ENCODE results near the gene NETO1. TPM values are rescaled to one million over a fixed set of nuclear protein-coding genes. Genes with fewer than 3 reads are reported as not detected.

Gene NETO1
- total RNA-seq, 1 donor from 2014 or later: not detected

DNA sequence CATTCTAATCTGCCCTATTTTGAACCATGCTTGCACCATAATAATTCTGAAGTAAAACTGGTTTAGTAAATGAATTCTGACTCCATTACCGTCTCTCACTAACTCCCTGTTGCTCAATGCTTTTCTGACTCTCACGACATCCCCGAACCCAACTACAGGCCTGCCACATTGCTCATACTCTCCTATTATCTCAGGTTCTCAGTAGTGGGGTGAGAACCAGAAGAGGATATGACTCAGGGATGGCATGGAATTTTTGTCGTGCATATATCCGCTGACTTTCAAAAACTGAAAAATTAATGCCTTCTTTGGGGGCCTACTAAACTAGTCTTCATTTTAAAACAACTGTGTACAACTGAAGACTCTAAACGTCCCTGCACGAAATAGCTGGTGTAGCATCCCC, 34.3 kb downstream of the NETO1 start:
- Mint-ChIP-seq H3K27ac (ENCODE audit: unreplicated experiment) (no peak overlapping the region), H3K27me3 (ENCODE audit: unreplicated experiment) (no peaks in the 10 kb centered on the region), H3K4me1 (ENCODE audit: unreplicated experiment) (no peaks in the 10 kb centered on the region), H3K9me3 (ENCODE audit: unreplicated experiment) (peaks cover 6% of the 10 kb centered on the region), H3K36me3 (ENCODE audit: unreplicated experiment) (no peaks in the 10 kb centered on the region), H3K4me3 (ENCODE audit: unreplicated experiment) (no peak overlapping the region)
- no peak for DNase-seq (ENCODE audit: extremely low spot score, unreplicated experiment)
- TF ChIP-seq, protein P1, sequence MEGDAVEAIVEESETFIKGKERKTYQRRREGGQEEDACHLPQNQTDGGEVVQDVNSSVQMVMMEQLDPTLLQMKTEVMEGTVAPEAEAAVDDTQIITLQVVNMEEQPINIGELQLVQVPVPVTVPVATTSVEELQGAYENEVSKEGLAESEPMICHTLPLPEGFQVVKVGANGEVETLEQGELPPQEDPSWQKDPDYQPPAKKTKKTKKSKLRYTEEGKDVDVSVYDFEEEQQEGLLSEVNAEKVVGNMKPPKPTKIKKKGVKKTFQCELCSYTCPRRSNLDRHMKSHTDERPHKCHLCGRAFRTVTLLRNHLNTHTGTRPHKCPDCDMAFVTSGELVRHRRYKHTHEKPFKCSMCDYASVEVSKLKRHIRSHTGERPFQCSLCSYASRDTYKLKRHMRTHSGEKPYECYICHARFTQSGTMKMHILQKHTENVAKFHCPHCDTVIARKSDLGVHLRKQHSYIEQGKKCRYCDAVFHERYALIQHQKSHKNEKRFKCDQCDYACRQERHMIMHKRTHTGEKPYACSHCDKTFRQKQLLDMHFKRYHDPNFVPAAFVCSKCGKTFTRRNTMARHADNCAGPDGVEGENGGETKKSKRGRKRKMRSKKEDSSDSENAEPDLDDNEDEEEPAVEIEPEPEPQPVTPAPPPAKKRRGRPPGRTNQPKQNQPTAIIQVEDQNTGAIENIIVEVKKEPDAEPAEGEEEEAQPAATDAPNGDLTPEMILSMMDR (IDR thresholded peaks at IDR 0.05): no peak

DNA sequence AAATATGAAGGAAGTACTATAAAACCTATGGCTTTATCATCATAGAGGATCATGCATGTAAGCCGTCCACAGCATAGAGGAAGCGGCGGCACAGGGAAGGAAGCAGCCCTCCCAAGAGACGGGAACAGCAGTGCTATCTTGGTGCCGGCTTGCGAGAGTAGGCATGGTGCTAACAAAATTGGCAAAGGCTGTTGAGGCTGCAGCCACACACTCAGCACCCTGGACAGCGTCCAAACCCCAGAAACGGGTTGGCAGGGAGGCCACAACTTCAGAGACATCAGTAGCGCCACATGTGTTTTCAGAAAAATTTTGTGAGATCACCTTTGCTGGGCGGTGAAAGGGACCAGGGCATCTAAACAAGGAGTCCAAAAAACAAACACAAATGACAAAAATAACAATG, 37.7 kb downstream of the NETO1 start:
- H3K36me3 Mint-ChIP-seq (ENCODE audit: unreplicated experiment): no peaks in the 10 kb centered on the region
- H3K4me1 Mint-ChIP-seq (ENCODE audit: unreplicated experiment): no peaks in the 10 kb centered on the region
- H3K27ac Mint-ChIP-seq (ENCODE audit: unreplicated experiment): no peak overlapping the region
- TF ChIP-seq, protein P1 (IDR thresholded peaks at IDR 0.05): no peak
- no peaks in the 10 kb centered on the region for H3K27me3 Mint-ChIP-seq (ENCODE audit: unreplicated experiment)
- H3K9me3 Mint-ChIP-seq (ENCODE audit: unreplicated experiment): no peaks in the 10 kb centered on the region
- no peak for DNase-seq (ENCODE audit: extremely low spot score, unreplicated experiment)
- H3K4me3 Mint-ChIP-seq (ENCODE audit: unreplicated experiment): no peak overlapping the region

DNA sequence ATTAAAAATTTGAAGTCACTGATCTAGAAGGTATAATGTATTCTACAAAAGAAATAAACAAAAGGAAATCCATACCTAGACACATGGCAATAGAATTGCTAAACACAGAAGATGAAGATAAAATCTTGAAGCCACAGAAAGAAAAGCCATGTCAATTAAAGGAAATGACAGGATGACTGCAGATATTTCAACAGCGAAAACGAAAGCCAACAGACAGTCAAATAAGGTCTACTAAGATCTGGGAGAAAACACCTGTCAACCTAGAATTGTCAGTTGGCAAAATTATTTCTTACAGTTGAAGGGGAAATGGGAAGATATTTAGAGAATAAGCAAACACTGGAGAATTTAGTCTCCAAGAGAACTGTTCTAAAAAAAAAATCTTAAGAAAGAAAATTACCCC, 39.2 kb downstream of the NETO1 start:
- Mint-ChIP-seq H3K27me3 (ENCODE audit: unreplicated experiment) (no peaks in the 10 kb centered on the region), H3K4me1 (ENCODE audit: unreplicated experiment) (no peaks in the 10 kb centered on the region), H3K4me3 (ENCODE audit: unreplicated experiment) (no peak overlapping the region), H3K27ac (ENCODE audit: unreplicated experiment) (no peak overlapping the region), H3K36me3 (ENCODE audit: unreplicated experiment) (no peaks in the 10 kb centered on the region), H3K9me3 (ENCODE audit: unreplicated experiment) (no peaks in the 10 kb centered on the region)
- DNase-seq (ENCODE audit: extremely low spot score, unreplicated experiment): no peak
- TF ChIP-seq, protein P1 (IDR thresholded peaks at IDR 0.05): no peak

DNA sequence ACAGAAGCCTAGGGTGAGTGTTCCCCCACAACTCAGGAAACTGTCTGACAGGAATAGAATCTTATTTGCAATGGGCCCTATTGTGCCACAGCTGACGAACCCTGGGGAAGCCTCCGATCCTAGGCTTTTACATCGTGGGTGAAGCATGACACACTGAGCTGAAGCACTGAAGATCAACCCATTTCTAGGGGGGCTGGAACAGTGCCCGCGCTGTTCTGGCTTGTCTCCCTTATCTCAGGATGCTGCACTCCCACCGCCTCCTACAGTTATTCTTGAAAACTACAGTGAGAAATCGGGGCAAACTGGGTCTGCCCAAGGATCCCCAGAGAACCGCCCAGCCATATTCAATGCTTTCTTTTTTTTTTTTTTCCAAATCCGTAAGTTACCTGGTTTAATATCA, 41.1 kb downstream of the NETO1 start:
- peaks cover 4% of the 10 kb centered on the region for H3K9me3 Mint-ChIP-seq (ENCODE audit: unreplicated experiment)
- no peaks in the 10 kb centered on the region for H3K36me3 Mint-ChIP-seq (ENCODE audit: unreplicated experiment)
- H3K4me1 Mint-ChIP-seq (ENCODE audit: unreplicated experiment): no peaks in the 10 kb centered on the region
- TF ChIP-seq, protein P1 (IDR thresholded peaks at IDR 0.05): no peak
- no peak overlapping the region for H3K4me3 Mint-ChIP-seq (ENCODE audit: unreplicated experiment)
- H3K27me3 Mint-ChIP-seq (ENCODE audit: unreplicated experiment): no peaks in the 10 kb centered on the region
- DNase-seq (ENCODE audit: extremely low spot score, unreplicated experiment): no peak
- no peak overlapping the region for H3K27ac Mint-ChIP-seq (ENCODE audit: unreplicated experiment)

DNA sequence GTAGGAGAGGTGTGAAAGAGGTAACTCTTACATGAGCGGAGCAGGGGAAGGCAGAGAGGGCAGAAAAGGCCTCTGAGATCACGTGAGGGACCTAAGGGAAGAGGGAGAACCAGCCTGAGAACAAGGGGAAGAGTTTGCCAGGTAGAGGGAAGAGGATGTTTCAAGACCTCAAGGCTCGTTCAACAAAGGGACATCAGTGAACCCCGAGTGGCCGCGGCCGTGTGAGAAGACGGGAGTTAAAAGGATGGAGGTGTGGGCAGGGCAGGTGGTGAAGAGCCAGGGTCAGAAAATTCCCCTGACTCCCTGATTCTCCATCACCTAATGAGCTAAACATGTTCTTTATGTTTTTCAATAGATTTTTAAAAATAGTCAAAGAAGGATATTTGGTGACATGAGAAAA, 44.4 kb downstream of the NETO1 start:
- TF ChIP-seq, protein P1 (IDR thresholded peaks at IDR 0.05): no peak
- Mint-ChIP-seq H3K4me3 (ENCODE audit: unreplicated experiment) (no peak overlapping the region), H3K27ac (ENCODE audit: unreplicated experiment) (no peak overlapping the region), H3K36me3 (ENCODE audit: unreplicated experiment) (no peaks in the 10 kb centered on the region), H3K9me3 (ENCODE audit: unreplicated experiment) (peaks cover 4% of the 10 kb centered on the region), H3K27me3 (ENCODE audit: unreplicated experiment) (no peaks in the 10 kb centered on the region), H3K4me1 (ENCODE audit: unreplicated experiment) (no peaks in the 10 kb centered on the region)
- DNase-seq (ENCODE audit: extremely low spot score, unreplicated experiment): no peak
